GM21515 (cell line): ENCODE measurements around the gene ARHGEF3.

Experiments used
- ATAC-seq: cut with Tn5 transposase; IDR thresholded peaks from one replicate; pipeline ENCODE4 v1.9.1; 2021; ENCODE audit not compliant: unreplicated experiment

The ARHGEF3 gene

GRCh38 chr3:56799251-56799882, 2.4 kb downstream of the ARHGEF3 start:
- ATAC-seq = no peak

- no peak for ATAC-seq
Measured at GRCh38 chr3:56796996-56797395, 4.8 kb downstream of the ARHGEF3 start.

- ATAC-seq = no peak
Measured at GRCh38 chr3:56796202-56796601, 5.5 kb downstream of the ARHGEF3 start.

- no peak for ATAC-seq
Measured at GRCh38 chr3:56795829-56796185, 5.9 kb downstream of the ARHGEF3 start.

- ATAC-seq = no peak
Measured at GRCh38 chr3:56795097-56795828, 6.5 kb downstream of the ARHGEF3 start.

- no peak for ATAC-seq
Measured at GRCh38 chr3:56792193-56792592, 9.6 kb downstream of the ARHGEF3 start.

GRCh38 chr3:56790016-56790821, 11.5 kb downstream of the ARHGEF3 start:
- no peak for ATAC-seq

- no peak for ATAC-seq
Measured at GRCh38 chr3:56789076-56789475, 12.7 kb downstream of the ARHGEF3 start.

- ATAC-seq = no peak
Measured at GRCh38 chr3:56788521-56788920, 13.2 kb downstream of the ARHGEF3 start.

- no peak for ATAC-seq
Measured at GRCh38 chr3:56787784-56788256, 13.9 kb downstream of the ARHGEF3 start.

GRCh38 chr3:56787258-56787775, 14.4 kb downstream of the ARHGEF3 start:
- ATAC-seq = no peak

GRCh38 chr3:56785499-56785898, 16.2 kb downstream of the ARHGEF3 start:
- ATAC-seq = no peak

- ATAC-seq = no peak
Measured at GRCh38 chr3:56784448-56785001, 17.2 kb downstream of the ARHGEF3 start.

- ATAC-seq = peak; percentile 96
Measured at GRCh38 chr3:56783644-56784447, 17.9 kb downstream of the ARHGEF3 start.

GRCh38 chr3:56782906-56783305, 18.8 kb downstream of the ARHGEF3 start:
- ATAC-seq = no peak

- ATAC-seq = no peak
Measured at GRCh38 chr3:56782215-56782614, 19.5 kb downstream of the ARHGEF3 start.

- no peak for ATAC-seq
Measured at GRCh38 chr3:56781762-56782161, 20.0 kb downstream of the ARHGEF3 start.

GRCh38 chr3:56780936-56781335, 20.8 kb downstream of the ARHGEF3 start:
- ATAC-seq = no peak

- no peak for ATAC-seq
Measured at GRCh38 chr3:56778893-56779292, 22.9 kb downstream of the ARHGEF3 start.

GRCh38 chr3:56776556-56776950, 25.2 kb downstream of the ARHGEF3 start:
- no peak for ATAC-seq
